ENCODE data around the gene SHC2.
"Not testable (repeated sequence)": the region's sequence is repeated elsewhere in the genome, so short reads cannot be mapped to it uniquely, and the experiment has no call there.

SHC2 gene

DNA sequence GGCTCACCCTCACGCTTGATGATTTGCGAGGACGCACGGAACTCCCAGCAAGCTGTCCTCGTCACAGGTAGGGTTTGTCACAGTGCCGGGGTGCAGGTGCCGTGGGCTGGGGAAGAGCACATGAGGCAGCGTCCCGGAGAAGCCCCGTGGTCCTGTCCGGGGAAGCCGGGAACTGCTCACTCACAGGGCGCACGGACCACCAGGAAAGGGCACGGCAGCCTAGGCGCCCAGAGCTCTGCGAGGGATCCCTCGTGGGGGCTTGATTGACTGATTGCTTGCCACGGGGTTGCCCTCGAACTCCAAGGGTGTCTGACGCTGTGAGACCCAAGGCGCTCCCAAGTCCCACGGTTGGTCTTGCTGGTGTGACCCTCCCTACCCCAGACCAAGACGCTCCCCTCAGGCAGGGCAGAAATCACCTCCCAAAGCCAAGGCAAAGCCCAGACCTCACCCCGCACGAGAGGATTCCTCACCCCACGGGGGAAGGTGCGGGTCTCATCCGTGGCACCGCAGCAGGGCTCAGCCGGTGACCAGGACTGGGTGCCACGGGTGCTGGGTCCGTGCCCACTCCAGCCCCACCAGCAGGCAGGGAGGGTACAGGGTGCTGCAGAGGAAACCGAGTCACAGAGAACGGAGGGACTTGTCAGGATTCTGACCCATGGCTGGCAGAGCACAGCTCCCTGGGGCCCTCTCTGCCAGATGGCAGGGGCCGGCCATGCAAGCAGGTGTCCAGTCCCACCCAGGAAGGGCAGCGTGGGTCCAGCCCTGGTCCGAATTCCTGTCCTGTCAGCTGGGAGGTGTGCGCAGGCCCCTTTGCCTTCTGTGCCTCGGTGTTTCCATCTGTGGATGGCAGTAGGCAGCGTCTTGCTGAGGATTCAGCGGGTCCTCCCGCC is 59.6 kb downstream of the SHC2 start:
- DNase-seq, result peak in 7 of 10 donors; percentile 3 to 72 (median 14)
- intact Hi-C loops (cut with DNase I), result no loop called here

DNA sequence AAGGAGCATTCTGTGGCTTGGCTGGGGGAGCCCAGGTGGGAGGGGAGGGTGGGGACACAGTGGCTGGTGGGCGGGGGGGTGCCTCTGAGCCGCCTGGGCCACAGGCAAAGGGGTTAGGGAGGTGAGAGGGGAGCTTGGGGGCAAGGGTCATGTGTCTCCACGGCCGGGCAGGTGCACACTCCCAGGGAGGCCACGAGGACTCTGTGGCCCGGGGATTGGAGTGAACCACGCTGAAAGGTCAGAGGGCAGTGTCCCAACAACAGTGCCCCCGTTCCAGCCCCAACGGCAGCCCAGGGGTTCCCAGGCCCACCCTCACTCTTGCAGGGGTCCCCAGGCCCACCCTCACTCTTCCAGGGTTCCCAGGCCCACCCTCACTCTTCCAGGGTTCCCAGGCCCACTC is 61.5 kb downstream of the SHC2 start:
- peak in 3 of 10 donors; percentile 3 to 61 (median 29) for DNase-seq
- intact Hi-C loops (cut with DNase I), result no loop called here

DNA sequence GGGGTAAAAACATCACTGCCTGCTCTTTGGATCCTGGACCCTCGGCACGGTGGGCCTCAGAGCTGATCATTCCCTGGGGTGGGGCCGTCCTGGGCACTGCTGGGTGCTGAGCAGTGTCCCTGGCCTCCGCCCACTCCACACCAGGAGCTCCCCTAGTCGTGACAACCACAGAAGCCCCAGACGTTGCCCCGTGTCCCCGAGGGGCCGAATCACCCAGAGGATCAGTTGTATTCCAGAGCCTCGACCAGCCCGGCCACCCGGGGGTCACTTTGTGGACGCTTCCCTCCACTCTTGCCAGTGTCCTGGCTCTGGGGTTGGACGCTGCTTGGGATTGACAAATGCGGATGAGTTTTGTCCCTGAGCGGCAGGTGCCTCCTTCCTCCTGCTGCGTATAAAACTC is 62.1 kb downstream of the SHC2 start:
- intact Hi-C loops (cut with DNase I), result no loop called here
- peak in 5 of 10 donors; percentile 2 to 78 (median 19) for DNase-seq

GRCh38 chr19:397941-398706 is 62.7 kb downstream of the SHC2 start:
- peak in 5 of 10 donors; percentile 1 to 75 (median 9) for DNase-seq
- intact Hi-C loops (cut with DNase I), result no loop called here

GRCh38 chr19:397321-397720 is 63.5 kb downstream of the SHC2 start:
- DNase-seq, result peak in 4 of 10 donors; percentile 3 to 61 (median 40)
- intact Hi-C loops (cut with DNase I), result no loop called here

DNA sequence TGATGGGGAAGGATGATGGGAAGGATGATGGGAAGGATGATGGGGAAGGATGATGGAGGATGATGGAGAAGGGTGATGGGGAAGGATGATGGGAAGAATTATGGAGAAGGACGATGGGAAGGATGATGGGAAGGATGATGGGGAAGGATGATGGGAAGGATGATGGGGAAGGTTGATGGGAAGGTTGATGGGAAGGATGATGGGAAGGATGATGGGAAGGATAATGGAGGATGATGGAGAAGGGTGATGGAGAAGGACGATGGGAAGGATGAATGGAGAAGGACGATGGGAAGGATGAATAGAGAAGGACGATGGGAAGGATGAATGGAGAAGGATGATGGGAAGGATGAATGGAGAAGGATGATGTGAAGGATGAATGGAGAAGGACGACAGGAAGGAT is 65.4 kb downstream of the SHC2 start:
- DNase-seq, result no peak

DNA sequence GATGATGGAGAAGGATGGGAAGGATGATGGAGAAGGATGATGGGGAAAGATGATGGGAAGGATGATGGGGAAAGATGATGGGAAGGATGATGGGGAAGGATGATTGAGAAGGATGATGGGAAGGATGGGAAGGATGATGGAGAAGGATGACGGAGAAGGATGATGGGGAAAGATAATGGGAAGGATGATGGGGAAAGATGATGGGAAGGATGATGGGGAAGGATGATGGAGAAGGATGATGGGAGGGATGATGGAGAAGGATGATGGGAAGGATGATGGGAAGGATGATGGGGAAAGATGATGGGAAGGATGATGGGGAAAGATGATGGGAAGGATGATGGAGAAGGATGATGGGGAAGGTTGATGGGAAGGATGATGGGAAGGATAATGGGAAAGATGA is 66.0 kb downstream of the SHC2 start:
- DNase-seq; intact Hi-C loops (cut with DNase I): not testable (repeated sequence)

More for the DNA sequence above, 65.4 kb downstream of the SHC2 start:
- intact Hi-C loops (cut with DNase I), result no loop called here

DNA sequence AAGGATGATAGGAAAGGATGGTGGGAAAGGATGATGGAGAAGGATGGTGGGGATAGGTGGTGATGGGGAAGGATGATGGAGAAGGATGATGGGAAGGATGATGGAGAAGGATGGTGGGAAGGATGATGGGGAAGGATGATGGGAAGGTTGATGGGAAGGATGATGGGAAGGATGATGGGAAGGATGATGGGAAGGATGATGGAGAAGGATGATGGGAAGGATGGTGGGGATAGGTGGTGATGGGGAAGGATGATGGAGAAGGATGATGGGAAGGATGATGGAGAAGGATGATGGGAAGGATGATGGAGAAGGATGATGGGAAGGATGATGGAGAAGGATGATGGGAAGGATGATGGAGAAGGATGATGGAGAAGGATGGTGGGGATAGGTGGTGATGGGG is 67.3 kb downstream of the SHC2 start:
- intact Hi-C loops (cut with DNase I); DNase-seq: not testable (repeated sequence)

- peak in 1 of 10 donors; percentile 49 for DNase-seq
- intact Hi-C loops (cut with DNase I), result no loop called here
These were observed 68.4 kb downstream of the SHC2 start for GRCh38 chr19:392375-392970.

GRCh38 chr19:391726-392374 is 69.0 kb downstream of the SHC2 start:
- peak in 4 of 10 donors; percentile 4 to 54 (median 29) for DNase-seq
- intact Hi-C loops (cut with DNase I), result no loop called here

- intact Hi-C loops (cut with DNase I), result no loop called here
- DNase-seq, result no peak
These were observed 69.7 kb downstream of the SHC2 start for GRCh38 chr19:391207-391557.

DNA sequence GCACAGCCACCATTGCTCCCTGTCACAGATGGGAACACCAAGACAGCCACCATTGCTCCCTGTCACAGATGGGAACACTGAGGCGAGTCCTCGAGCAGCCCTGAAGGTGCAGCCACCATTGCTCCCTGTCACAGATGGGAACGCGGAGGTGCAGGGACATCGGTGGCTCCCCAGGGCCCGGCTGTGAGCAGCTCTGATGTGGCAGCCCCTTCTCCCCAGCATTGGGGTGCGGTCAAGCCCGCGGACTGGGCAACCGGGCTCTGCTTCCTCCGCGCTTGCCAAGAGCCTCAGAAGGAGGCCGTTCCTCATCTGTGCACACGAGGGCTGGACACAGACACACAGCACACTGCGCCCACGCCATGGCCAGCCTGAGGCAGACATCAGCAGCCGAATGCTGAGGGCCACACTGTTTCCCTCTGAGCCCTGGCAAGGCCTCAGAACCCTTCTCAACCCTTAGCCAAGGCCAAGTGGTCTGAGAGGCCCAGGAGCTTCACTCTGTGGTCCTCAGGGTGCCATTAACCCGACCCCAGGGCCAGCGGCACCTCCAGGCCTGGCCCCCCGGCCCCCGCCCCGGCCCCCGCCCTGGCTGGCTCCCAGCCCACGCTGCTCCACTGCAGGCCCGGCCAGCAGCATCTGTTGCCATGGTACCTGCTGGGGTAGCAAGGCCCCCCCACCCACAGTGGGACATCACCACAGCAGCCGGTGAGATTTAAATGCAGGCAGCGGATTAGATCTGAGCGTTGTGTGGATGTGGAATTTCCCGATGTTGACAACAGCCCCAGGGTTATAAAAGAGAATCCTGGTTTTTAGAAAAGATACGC is 70.2 kb downstream of the SHC2 start:
- peak in 4 of 10 donors; percentile 5 to 79 (median 60) for DNase-seq
- intact Hi-C loops (cut with DNase I), result no loop called here

- intact Hi-C loops (cut with DNase I), result no loop called here
- DNase-seq, result peak in 3 of 10 donors; percentile 33 to 54 (median 45)
These were observed 70.9 kb downstream of the SHC2 start for GRCh38 chr19:389935-390289.

DNA sequence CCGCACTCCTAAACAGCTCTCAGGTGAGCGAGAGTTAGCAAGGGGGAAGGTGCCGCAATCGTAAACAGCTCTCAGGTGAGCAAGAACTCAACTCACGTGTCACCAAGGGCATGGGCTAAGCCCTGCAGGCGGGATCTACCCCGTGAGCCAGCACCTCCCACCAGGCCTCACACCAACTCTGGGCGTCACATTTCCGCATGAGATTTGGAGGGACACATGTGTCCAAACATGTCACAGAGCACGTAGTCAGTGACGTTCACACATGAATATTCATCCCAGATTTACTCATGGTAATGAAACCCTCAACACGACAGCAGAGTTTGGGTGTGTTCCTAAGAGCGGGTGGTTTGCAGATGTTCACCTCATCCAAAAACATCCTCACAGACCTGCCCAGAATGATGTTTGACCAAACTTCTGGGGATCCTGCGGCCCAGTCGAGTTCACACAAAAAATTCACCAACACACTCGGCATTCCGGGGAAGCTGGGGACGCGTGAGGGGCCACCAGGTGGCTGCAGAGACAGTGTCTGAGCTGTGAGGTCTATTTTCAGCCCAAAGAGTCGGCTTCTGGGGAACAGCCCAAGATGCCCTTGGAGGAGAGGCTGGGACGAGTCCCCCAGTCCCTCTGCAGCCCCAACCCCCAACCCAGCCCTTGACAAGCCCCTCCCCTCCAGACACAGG is 71.4 kb downstream of the SHC2 start:
- intact Hi-C loops (cut with DNase I), result no loop called here
- DNase-seq, result peak in 3 of 10 donors; percentile 3 to 25 (median 5)

DNA sequence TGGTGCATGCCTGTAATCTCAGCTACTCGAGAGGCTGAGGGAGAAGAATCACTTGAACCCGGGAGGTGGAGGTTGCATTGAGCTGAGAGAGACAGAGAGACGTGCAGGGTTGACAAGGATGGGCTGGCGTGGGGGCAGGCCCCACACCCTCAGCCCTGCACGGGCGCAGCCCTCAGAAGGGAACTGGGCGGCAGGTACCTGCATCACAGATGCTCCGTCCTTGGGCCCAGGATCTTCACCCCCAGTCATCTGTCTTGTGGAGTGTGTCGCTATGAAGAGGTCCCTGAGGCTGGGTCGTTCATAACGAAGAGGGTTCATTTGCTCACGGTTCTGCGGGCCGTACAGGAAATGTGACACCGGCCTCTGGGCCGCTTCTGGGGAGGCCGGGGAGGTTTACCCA is 72.1 kb downstream of the SHC2 start:
- intact Hi-C loops (cut with DNase I), result no loop called here

DNA sequence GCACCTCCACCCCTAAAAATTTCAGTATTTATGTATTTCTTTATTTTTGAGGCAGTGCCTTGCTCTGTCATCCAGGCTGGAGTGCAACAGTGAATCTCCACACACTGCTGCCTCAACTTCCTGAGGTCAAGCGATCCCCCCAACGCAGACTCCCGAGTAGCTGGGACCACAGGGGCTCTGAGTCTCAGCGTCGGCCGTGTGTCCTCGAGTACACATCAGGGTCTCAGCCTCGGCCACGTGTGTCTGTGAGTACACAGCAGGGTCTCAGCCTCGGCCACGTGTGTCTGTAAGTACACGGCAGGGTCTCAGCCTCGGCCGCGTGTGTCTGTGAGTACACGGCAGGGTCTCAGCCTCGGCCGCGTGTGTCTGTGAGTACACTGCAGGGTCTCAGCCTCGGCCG is 73.1 kb downstream of the SHC2 start:
- DNase-seq, result peak in 3 of 10 donors; percentile 4 to 33 (median 21)
- intact Hi-C loops (cut with DNase I), result no loop called here

More for the DNA sequence above, 72.1 kb downstream of the SHC2 start:
- peak in 3 of 10 donors; percentile 44 to 70 (median 48) for DNase-seq

- intact Hi-C loops (cut with DNase I), result not testable (repeated sequence)
- peak in 1 of 10 donors; percentile 31 for DNase-seq
These were observed 74.1 kb downstream of the SHC2 start for GRCh38 chr19:386632-387301.

GRCh38 chr19:386189-386588 is 74.6 kb downstream of the SHC2 start:
- DNase-seq, result peak in 1 of 10 donors; percentile 4
- intact Hi-C loops (cut with DNase I), result not testable (repeated sequence)

Measured in posterior cingulate gyrus (tissue), 11 donors.